Dermis lymphatic vessel endothelial cell (primary cell): ENCODE measurements around the gene SNX24. TPM values are rescaled to one million over a fixed set of nuclear protein-coding genes. Genes with fewer than 3 reads are reported as not detected.

Experiments used
- total RNA-seq: library from RNA; depleted of rRNA; stranded (reverse); fragments of >200 nt; gene quantifications from 2 replicates; pipeline ENCODE4 v1.2.1, GENCODE V29; 2014

SNX24 gene
- 5.0 and 8.8 TPM in 2 replicates for total RNA-seq

GRCh38 chr5:122845229-122846050 lies at the start of gene SNX24:
TSS of gene SNX24 (plus strand) at chr5:122845613. CDS start at chr5:122845634, 21 bp downstream.

GRCh38 chr5:123036391-123037103 lies 191.1 kb downstream of the SNX24 start, which contains the start of gene PPIC:
TSS of gene PPIC (minus strand) at chr5:123036725. CDS start at chr5:123036625, 100 bp downstream.

Other genes with a start within 250 kb of the SNX24 start
- gene SNX2, start 70.5 kb upstream of the SNX24 start, total RNA-seq = 122 and 201 TPM in 2 replicates
- 66.4 and 74.3 TPM in 2 replicates for gene PPIC, start 191.1 kb downstream of the SNX24 start, total RNA-seq
- gene PRDM6, start 243.6 kb downstream of the SNX24 start, total RNA-seq = under 0.01 and 0.09 TPM in 2 replicates